H7 (cell line): ENCODE results near the gene EDAR. TPM values are rescaled to one million over a fixed set of nuclear protein-coding genes. Genes with fewer than 3 reads are reported as not detected.

Experiments
- DNase-seq: peaks from one replicate; pipeline ENCODE4 v3.0.0; 2012
- H3K27me3 ChIP-seq: 2 replicates; pipeline ENCODE4 v1.6.0; 2011; ENCODE audit warnings: mild to moderate bottlenecking, low read length; ENCODE audit not compliant: control insufficient read depth, insufficient read depth
- H3K36me3 ChIP-seq: replicated peaks from 2 replicates; pipeline ENCODE4 v1.5.1; 2011; ENCODE audit warnings: low read length; ENCODE audit not compliant: control insufficient read depth, insufficient read depth
- H3K4me3 ChIP-seq: 2 replicates; pipeline ENCODE4 v1.5.1; 2011; ENCODE audit warnings: low read depth, mild to moderate bottlenecking, control low read depth, low read length, moderate library complexity; ENCODE audit not compliant: insufficient read depth
- total RNA-seq: library from RNA; depleted of rRNA; stranded (reverse); fragments of >200 nt; shearing (Covaris generic); gene quantifications from 2 replicates; pipeline ENCODE4 v1.2.3, GENCODE V29; 2014

EDAR gene
- total RNA-seq, 1 experiment from 2014 or later, result 0.03 TPM

GRCh38 chr2:108923019-108923700, 65.9 kb downstream of the EDAR start:
- peak; percentile 23 for DNase-seq
- H3K27me3 ChIP-seq, result no peaks in the 10 kb centered on the region
- no peak overlapping the region for H3K4me3 ChIP-seq
- no peaks in the 10 kb centered on the region for H3K36me3 ChIP-seq

- peak; percentile 37 for DNase-seq
- H3K36me3 ChIP-seq, result no peaks in the 10 kb centered on the region
- no peaks in the 10 kb centered on the region for H3K27me3 ChIP-seq
- H3K4me3 ChIP-seq, result no peak overlapping the region
Measured at GRCh38 chr2:108922141-108922915, 66.7 kb downstream of the EDAR start.

GRCh38 chr2:108921096-108922030, 67.7 kb downstream of the EDAR start:
- Histone ChIP-seq H3K27me3 (no peaks in the 10 kb centered on the region), H3K36me3 (no peaks in the 10 kb centered on the region), H3K4me3 (no peak overlapping the region)
- peak; percentile 12 for DNase-seq

GRCh38 chr2:108920686-108921085, 68.3 kb downstream of the EDAR start:
- Histone ChIP-seq H3K36me3 (no peaks in the 10 kb centered on the region), H3K4me3 (no peak overlapping the region), H3K27me3 (no peaks in the 10 kb centered on the region)
- DNase-seq, result peak; percentile 24

- Histone ChIP-seq H3K4me3 (no peak overlapping the region), H3K36me3 (no peaks in the 10 kb centered on the region), H3K27me3 (no peaks in the 10 kb centered on the region)
- peak; percentile 34 for DNase-seq
Measured at GRCh38 chr2:108919571-108920373, 69.2 kb downstream of the EDAR start.

- Histone ChIP-seq H3K27me3 (no peaks in the 10 kb centered on the region), H3K36me3 (no peaks in the 10 kb centered on the region), H3K4me3 (no peak overlapping the region)
- DNase-seq, result no peak
Measured at GRCh38 chr2:108918941-108919341, 70.1 kb downstream of the EDAR start.

- no peaks in the 10 kb centered on the region for H3K27me3 ChIP-seq
- H3K4me3 ChIP-seq, result no peak overlapping the region
- no peaks in the 10 kb centered on the region for H3K36me3 ChIP-seq
- peak; percentile 22 for DNase-seq
Measured at GRCh38 chr2:108918156-108918874, 70.7 kb downstream of the EDAR start.

- Histone ChIP-seq H3K36me3 (no peaks in the 10 kb centered on the region), H3K27me3 (no peaks in the 10 kb centered on the region), H3K4me3 (no peak overlapping the region)
- DNase-seq, result peak; percentile 11
Measured at GRCh38 chr2:108917526-108917925, 71.5 kb downstream of the EDAR start.

GRCh38 chr2:108916796-108917421, 72.1 kb downstream of the EDAR start:
- no peaks in the 10 kb centered on the region for H3K36me3 ChIP-seq
- H3K27me3 ChIP-seq, result no peaks in the 10 kb centered on the region
- no peak for DNase-seq
- no peak overlapping the region for H3K4me3 ChIP-seq

- H3K27me3 ChIP-seq, result no peaks in the 10 kb centered on the region
- DNase-seq, result peak; percentile 10
- H3K4me3 ChIP-seq, result no peak overlapping the region
- no peaks in the 10 kb centered on the region for H3K36me3 ChIP-seq
Measured at GRCh38 chr2:108916122-108916795, 72.8 kb downstream of the EDAR start.

- no peak for DNase-seq
Measured at GRCh38 chr2:108912629-108912902, 76.5 kb downstream of the EDAR start.

GRCh38 chr2:108911807-108912628, 77.0 kb downstream of the EDAR start:
- H3K27me3 ChIP-seq, result no peaks in the 10 kb centered on the region
- H3K36me3 ChIP-seq, result no peaks in the 10 kb centered on the region
- H3K4me3 ChIP-seq, result no peak overlapping the region
- DNase-seq, result peak; percentile 21

More at GRCh38 chr2:108912629-108912902, 76.5 kb downstream of the EDAR start:
- no peaks in the 10 kb centered on the region for H3K27me3 ChIP-seq
- no peak overlapping the region for H3K4me3 ChIP-seq
- H3K36me3 ChIP-seq, result no peaks in the 10 kb centered on the region
